GOT3 (cell line): Measurements from ENCODE around the gene CDHR2.
"Not testable (repeated sequence)": the region's sequence is repeated elsewhere in the genome, so short reads cannot be mapped to it uniquely, and the experiment has no call there.

Experiments used
- DNase-seq: peaks from one replicate; lab custom pipeline; 2025; ENCODE audit warnings: mixed read lengths; lab: John Stamatoyannopoulos, UW

Gene CDHR2

DNA sequence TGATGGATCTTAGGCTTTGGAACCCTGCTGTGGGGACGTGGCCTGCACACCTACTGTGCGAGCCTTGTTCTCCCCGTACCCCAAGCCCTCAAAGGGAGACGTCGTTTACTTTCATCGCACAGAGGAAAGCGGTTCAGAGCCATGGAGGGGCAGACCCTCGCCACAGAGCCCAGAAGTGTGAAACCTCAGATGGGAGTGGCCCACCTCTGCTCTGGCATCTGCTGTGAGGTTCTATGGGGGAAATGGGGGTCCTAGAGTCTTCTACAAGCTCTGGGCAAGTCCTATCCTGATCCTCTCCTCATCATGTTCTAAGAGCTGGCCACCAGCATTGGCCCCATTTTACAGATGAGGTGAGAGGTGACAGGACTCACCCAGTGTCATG lies 8.2 kb upstream of the CDHR2 start:
- DNase-seq: no peak

DNA sequence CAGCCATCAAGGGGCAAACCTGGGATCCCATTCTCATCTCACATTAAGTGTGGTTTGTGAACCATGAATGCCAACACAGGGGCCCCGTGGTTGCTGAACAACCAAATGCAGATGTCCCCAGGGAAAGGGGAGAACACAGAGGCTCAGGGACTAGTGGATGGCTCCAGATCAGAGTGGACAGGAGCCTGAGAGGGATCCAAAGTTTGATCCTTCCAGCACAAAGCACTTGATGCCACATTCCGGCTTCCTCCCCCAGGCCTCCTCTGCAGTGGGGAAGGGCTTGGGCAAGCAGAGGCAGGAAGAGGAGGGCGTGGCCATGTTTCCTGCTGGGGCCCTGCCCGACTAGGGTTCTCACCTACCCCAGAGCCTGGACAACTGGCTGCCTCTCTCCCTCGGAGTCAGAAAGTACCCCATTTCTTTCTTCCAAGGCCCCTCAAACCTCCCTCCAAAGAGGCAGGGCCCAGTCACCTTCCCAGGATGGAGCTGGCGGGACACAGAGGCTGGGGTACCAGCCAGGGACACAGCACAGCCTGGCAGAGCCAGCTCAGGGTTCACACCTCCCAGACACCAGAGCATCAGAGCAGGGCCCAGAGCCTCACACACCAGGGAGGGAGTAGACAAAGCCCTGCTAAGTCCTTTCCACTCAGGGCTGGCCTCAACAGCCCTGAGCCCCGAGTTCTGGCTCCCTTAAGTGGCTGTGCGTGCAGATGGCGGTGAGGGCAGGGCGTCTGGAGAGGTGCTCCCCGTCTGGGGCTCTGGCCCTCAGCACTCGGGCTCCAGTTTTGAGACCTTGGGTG lies 7.6 kb upstream of the CDHR2 start:
- no peak for DNase-seq

- no peak for DNase-seq
These were observed 7.0 kb upstream of the CDHR2 start for GRCh38 chr5:176542135-176542595.

- no peak for DNase-seq
These were observed 6.3 kb upstream of the CDHR2 start for GRCh38 chr5:176542596-176543427.

DNA sequence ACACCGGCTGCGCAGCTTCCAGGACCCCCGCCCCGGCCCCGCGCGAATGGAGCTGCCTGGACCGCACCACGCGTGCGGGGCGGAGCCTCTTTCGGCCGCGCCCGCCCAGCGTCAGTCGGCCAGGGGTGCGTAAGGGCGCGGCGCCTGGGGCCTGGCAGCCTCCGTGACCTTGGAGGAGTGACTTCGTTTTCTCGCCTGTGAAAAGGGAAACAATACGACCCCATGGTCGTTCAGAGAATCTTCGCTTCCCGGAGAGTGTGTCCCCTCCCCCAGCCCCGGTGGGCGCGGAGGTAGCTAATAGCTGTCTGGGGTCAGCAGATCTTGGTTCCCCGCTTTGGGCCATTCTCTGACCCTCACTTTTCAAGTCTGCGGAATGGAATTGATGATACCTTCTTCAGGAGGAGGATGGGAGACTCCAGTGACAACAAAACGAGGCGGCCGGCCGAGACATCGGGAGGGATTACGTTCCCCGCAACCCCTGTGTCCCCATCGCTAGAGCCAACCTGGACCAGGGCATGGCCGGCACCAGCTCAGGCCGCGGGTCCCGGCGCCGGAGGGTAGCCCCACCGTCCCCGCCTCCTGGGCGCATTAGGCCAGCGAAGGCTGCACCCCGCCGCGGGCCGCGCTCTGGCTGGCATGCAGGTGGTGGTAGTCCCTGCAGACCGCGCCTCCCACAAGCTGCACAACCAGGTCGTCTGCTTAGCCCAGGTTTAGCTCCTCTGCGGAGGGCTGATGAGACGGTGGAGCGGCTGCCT lies 5.5 kb upstream of the CDHR2 start:
- no peak for DNase-seq

GRCh38 chr5:176545388-176545736 lies 3.8 kb upstream of the CDHR2 start:
- DNase-seq: no peak

DNA sequence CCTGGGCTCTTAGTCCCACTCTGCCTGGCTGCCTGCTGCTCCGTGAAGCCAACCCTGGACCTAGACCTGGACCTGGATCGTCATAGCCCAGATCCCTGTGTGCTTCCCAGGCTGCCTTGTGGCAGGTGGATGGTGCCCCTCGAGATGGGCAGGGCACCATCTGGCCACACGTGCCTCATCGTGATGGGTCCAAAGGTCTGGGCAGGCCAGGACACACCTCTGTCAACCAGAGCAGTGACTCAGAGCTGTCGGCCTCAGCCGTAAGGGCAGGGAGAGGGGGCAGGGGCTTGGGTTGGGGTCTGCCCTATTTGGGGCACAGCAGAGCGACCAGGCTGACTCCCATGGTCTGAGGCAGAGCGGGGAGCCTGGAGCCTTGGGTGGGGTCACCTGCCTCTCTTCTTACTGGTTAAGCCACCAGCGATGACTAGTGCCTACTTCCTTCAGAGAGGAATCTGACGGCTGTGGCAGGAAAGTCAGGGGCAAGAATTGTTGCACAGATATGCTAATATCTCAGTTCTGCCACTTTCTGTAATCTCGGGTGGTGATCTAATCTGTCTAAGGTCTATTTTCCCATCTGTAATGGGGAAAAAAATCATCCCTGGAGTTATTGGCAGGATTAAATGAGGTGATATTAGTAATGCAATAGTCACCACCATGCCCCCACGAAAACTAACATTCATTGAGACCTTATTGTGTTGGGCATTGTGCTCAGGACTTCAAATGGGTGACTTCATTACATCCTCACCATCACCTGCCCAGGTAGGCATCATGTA lies 3.2 kb upstream of the CDHR2 start:
- DNase-seq: no peak

DNA sequence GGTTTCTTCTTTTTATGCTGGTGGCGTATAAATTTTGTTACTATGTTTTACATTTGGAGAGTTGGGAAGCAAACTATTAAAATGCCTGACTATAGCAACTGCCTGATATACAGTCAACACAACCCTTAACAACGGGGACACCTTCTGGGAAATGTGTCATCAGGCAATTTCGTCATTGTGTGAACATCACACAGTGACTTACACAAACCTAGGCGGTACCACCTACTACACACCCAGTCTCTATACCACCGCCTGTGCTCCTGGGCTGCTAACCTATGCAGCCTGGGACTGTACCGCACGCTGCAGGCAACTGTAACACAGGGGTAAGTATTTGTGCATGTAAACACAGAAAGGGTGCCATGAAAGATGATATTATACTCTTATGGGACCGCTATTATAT lies 1.3 kb upstream of the CDHR2 start:
- no peak for DNase-seq

DNA sequence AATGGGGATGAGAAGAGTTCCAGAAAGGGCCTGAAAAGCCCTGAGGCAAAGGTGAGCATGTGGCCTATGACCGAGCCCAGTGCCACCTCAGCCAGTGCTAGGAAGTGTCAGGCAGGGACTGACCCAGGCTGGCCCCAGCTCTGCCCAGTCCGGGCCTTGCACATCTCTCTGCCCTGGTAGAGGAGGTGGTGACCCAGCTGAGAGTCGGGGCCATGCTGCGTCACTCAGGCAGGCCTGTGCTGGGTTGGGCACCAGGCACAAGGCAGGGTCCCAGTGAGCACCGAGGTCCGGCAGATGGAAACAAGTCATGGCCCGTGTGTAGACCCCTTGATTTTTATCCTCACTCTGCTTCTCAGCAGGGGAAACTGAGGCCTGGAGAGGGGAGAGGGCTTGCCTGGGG lies 729 bp downstream of the CDHR2 start:
- no peak for DNase-seq

DNA sequence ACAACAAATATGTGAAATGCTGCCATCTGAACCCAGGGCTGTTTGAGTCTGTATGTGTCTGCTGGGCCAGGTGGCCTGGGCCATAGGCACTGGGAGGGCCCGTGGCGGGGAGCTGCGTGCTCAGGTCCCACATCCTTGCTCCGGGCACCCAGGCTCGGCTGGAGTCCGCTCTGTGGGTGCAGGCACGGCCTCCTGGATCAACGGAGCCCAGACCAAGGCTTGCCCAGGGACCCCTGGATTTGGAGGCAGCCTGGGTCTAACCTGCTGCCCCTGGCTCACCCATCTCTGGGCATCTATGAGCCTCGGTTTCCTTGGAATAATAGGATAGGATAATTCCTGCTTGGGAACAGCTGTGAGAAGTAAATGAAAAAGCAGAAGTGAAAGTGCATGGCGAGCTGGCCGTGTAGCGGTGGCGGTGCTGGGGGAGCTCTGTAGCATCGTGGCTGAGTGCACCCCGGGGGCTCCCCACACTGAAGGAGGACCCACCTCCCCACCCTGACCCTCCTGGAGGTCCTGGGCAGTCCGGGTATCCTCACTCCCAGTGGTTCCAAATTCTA lies 1.2 kb downstream of the CDHR2 start:
- DNase-seq: no peak

- not testable (repeated sequence) for DNase-seq
These were observed 1.8 kb downstream of the CDHR2 start for GRCh38 chr5:176550937-176551336.

GRCh38 chr5:176552332-176552869 lies 3.3 kb downstream of the CDHR2 start:
- DNase-seq: no peak

- no peak for DNase-seq
These were observed 4.3 kb downstream of the CDHR2 start for GRCh38 chr5:176553260-176554085.

- no peak for DNase-seq
These were observed 8.7 kb downstream of the CDHR2 start for GRCh38 chr5:176557846-176558245.

DNA sequence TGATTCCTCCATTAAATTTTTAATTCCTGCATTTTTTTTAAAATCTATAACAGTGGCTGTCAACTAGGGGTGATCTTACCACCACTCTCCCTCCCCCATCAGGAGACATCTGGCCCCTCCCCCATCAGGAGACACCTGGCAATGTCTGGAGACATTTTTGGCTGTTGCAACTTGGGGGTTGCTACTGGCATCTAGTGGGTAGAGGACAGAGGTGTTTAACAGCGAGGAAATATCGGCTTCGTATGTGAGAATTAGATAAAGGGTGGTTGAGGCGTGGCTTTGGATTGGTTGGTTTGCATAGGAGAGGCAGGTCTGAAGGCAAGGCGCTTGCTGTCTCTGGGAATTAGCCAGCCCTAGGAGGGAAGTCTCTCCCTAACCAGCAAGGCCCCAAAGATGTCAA lies 10.5 kb downstream of the CDHR2 start:
- DNase-seq: no peak

DNA sequence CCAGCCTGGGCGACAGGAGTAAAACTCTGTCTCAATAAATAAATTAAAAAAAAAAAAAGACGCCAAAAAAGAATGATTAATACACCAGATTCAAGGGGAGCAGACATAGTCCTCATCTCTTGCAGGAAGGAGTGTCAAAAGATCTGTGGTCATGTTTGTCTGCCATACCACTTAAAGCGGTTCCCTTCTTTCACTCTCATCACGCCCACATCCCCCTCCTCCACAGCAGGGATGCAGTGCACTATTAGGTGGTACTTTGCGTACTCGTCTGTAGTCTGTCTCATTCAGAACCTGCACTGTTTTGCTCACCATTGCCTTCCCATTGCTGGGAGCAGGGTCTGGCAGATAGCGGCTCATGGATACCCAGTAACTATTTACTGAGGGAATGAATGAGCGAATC lies 11.2 kb downstream of the CDHR2 start:
- DNase-seq: no peak

- DNase-seq: no peak
These were observed 12.1 kb downstream of the CDHR2 start for GRCh38 chr5:176561259-176561658.

DNA sequence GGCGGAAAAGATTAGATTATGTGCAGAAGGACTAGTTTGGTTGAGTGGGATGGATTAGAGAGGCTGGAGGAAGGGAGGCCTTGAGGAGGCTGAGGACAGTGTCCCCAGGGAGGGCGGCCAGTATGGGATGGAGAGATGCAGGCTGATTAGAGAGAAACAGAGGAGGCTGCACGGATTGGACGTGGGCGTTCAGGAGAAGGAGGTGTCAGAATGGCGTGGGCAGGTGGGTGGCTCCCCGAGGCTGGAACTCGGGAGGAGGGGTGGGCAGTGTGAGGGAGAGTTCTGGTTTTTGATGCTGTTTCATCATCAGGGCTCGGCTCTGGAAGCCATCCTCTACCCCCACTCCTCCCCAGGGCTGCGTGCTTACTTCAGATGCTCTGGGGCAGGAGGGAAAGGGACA lies 13.0 kb downstream of the CDHR2 start:
- no peak for DNase-seq

DNA sequence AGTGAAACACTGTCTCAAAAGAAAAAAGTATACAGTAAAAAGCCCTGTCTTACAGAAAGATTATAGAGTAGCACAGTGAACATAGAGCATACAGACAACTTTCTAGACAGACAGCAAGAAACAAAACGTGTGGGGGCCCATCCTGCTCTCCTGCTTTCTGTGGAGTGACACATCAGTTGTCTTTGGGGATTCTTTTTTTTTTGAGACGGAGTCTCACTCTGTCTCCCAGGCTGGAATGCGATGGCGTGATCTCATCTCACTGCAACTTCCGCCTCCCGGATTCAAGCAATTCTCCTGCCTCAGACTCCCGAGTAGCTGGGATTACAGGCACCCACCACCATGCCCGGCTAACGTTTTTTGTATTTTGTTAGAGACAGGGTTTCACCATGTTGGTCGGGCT lies 14.9 kb downstream of the CDHR2 start:
- no peak for DNase-seq

DNA sequence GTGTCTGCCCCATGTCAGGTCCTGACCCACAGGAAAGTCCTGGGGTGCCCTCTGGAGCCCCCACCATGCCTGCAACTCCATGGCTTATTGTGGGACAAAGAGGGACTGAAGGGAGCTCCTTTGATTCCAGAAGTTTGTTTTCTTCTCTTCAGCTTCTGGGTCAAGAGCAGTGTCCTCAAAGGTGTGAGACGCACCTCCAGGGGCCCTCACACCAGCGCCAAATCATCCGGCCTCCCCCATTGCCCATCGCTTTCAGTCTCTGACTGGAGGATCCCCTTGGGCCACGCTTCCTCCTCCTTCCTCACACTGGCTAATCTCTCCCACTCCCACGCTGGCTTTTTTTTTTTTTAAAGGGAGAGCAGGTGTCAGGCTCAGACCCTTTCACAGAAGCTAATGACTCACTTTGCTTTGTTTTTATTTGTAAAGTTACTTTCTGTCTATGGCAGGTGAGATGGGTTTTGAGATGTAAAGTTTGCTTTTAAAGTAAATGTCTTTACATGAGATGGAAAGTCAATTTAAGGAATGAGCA lies 16.7 kb downstream of the CDHR2 start:
- DNase-seq: no peak
